Activated CD4-positive, CD25-positive, alpha-beta regulatory T cell (primary cell): ENCODE data around the gene FRMD4A.

Experiments
- DNase-seq, 4 experiments: peaks; one replicate each; lab custom pipeline; 2025; lab: John Stamatoyannopoulos, UW

Gene FRMD4A

GRCh38 chr10:13703101-13703818, 627.5 kb downstream of the FRMD4A start:
- no peak for DNase-seq

- no peak for DNase-seq
These were observed 629.4 kb downstream of the FRMD4A start for GRCh38 chr10:13701157-13701919.

DNA sequence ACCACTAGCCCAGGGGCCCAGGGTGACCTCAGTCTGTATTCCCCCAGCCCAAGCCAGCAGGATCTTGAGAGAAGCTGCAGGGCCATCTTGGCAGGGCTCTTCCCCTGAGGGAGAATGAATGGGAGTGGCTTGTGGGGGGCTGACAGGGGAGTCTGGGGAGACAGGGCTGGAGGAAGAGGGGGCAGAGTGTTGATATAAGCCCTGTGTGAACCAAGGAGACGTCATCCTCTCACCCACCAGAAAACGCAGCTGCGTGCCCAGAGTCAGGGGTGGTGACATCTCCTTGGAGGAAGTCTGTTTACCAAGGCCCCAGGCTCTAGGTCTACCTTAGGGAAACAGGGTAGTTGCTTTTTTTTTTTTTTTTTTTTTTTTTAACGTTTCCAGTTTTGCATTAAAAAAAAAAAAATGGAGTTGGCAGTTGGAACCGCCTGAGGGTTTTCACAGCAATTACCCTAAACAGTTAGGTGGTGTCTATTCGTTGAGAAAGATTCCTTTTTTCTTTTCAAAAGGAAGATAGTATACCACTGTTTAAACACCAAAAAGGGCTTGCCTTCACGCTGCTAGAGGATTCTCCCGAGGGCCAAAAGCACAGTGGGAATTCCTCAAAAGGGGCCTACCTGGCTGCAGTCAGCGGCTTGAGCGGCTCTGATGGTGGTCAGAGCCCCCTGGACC, 630.1 kb downstream of the FRMD4A start:
- DNase-seq: no peak

- DNase-seq: no peak
These were observed 631.5 kb downstream of the FRMD4A start for GRCh38 chr10:13699216-13699615.

DNA sequence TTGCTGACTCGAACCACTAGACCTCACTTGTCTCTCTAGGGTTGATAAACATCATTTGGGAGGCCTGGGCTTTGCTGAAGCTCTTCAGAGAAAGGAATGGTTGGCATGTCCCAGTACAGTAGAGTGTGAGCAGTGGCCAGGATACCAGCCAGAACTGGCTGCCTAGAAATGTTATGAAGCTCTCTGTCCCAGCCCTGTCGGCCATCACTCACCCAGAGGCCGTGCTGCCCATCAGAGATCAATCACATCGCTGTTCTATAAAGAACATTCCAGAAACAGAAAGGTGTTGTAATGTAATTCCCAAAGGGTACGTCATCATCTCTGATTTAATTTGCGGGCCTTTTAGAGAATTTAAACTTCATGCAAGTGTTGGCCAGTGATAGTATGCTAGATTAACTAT, 632.5 kb downstream of the FRMD4A start:
- DNase-seq: no peak

DNA sequence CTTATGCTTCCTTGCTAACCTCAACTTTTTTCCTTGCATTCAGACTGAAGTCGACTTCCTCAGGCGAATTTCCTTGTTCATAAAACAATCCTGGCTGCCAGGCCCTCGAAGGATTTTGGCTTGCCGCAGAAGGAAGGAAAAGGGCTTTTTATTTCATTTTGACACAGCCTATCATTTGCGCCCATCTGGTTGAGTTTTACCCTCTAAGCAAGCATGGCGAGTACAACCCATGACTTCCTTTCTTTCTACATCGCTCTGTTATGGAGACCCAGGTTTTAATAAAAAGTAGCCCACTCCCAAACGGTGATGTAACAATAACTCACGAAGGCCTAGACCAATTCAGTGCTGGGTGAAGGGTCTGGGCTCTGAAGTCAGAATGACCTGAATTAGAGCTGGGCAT, 634.7 kb downstream of the FRMD4A start:
- no peak for DNase-seq

DNA sequence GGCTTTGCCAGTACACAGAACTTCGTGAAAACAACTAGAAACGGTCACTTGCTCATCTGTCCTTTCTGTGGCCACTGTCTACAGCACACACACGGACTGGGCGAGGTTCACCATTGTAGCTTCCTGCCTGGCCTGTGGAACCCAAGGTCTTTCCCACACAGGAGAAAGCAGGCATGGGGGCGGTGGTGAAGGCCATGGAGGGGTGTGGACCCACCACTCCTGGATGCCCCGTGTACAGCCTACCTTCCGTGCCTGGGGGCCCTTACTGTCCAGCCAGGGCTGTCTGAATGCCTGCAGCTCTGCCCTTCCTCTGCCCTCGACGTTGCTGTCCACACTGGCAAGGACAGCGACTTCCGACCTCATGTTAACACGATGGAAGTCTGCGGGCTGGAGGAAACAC, 635.1 kb downstream of the FRMD4A start:
- no peak for DNase-seq

DNA sequence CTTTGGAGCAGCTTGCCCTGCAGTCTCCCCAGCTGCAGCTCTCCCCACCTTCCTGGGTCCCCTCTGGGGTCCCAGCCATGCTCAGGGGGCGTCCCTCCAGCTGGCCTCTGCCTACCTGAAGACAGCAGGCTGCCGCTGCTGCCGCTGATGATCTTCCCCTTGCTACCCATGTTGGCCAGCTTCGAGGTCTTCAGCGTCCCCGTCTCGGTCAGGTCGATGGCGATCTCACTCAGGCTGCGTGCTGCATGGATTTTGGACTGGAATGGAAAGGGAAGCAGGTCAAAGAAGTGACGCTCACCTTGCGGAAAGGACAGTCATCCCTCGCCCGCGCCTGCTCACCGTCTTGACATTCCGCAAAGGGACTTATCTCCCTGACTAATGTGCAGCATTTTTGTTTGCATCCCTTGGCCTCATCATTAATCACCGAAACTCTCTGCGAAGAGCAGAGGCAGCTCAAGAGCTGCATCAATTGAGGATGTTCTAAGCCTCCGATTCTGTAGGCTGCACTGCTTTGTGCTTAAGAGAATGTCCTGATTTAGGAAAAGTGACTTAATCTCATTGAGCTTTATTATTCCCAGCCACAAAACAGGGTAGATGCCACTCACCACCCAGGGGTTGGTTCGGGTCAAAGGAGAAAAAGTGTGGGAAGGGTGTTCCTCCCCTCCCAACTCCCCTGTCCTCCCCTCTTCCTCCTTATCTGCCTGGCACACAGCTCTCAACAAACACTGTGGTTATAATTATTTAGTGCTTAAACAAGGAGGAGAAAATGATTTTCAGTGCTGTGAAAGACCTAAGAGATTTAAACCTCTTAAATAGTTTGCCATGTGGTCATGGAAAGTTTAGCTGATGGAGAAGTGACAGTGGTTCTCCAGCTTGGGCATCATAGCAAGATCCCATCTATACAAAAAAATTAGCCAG, 636.7 kb downstream of the FRMD4A start:
- DNase-seq: no peak

GRCh38 chr10:13690281-13690825, 640.4 kb downstream of the FRMD4A start:
- no peak for DNase-seq

- no peak for DNase-seq
These were observed 644.4 kb downstream of the FRMD4A start for GRCh38 chr10:13686331-13686752.

DNA sequence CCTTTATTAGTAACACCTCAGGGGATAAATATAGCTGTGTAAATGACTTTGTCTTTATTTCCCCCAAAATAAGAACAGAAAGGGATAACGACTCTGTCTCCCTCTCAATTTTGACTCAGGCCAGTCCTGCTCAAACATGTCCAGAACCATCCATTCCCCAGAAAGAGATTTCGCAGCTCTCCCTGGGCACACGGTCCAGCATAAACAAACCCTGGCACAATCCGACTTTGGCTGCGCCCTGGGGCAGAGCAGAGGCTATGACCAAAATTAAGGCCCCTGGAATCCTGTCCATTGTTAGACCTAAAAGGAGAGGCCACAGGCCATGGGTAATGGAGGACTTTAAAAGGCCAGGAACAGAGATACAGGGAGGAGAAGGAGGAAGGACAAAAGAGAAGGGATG, 644.8 kb downstream of the FRMD4A start:
- DNase-seq: no peak

DNA sequence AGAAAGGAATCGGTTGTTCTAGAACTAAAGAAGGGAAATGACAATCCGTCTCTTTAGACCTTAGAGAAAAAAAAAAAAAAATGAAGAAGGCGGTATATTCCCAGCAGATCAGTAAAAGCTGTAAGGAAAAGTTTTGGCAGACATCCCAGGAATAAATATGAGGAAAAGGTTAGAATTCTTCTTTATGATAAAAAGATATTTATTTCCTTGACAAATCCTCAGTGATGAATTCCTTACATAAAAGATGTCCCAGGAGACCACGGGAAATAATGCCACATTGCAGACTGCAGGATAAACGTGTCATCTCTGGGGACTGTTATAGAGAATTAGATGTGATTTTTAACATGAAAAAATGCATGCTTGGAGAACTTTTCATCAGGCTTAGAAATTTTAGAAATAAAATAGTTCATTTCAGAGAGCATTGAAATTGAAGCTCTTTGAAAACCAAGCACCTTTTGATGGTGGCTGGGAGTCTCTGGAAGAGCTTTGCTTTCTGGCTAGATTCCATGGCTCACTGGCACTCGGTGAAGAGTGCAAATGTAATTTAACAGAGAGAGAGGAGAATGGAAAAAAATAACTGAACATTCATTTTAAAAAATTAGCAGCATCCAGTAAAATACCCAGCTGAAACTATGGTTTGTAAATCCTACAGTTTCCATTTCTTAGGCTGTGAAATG, 645.8 kb downstream of the FRMD4A start:
- no peak for DNase-seq

- no peak for DNase-seq
These were observed 646.4 kb downstream of the FRMD4A start for GRCh38 chr10:13684252-13684791.

GRCh38 chr10:13683017-13683416, 647.7 kb downstream of the FRMD4A start:
- DNase-seq: no peak

- DNase-seq: no peak
These were observed 648.8 kb downstream of the FRMD4A start for GRCh38 chr10:13681960-13682359.

DNA sequence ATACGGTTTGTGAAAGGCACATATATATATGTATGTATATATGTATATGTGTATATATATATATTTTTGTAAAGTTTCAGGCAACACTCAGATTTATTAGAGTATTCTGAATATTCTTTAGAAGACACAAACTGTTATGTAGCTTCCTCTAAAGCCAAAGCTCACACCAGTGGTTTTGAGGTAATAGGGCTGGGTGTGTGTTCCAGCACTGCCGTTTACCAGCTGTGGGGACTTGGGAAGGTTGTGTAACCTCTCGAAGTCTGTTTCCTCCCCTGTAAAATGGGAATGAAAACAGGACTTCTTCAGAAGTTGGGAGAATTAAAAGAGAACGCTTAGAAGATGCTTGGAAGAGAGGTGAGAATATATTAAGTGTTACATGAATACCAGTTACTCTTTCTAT, 649.2 kb downstream of the FRMD4A start:
- no peak for DNase-seq

- no peak for DNase-seq
These were observed 649.6 kb downstream of the FRMD4A start for GRCh38 chr10:13681095-13681494.

- no peak for DNase-seq
These were observed 652.5 kb downstream of the FRMD4A start for GRCh38 chr10:13678101-13678843.

DNA sequence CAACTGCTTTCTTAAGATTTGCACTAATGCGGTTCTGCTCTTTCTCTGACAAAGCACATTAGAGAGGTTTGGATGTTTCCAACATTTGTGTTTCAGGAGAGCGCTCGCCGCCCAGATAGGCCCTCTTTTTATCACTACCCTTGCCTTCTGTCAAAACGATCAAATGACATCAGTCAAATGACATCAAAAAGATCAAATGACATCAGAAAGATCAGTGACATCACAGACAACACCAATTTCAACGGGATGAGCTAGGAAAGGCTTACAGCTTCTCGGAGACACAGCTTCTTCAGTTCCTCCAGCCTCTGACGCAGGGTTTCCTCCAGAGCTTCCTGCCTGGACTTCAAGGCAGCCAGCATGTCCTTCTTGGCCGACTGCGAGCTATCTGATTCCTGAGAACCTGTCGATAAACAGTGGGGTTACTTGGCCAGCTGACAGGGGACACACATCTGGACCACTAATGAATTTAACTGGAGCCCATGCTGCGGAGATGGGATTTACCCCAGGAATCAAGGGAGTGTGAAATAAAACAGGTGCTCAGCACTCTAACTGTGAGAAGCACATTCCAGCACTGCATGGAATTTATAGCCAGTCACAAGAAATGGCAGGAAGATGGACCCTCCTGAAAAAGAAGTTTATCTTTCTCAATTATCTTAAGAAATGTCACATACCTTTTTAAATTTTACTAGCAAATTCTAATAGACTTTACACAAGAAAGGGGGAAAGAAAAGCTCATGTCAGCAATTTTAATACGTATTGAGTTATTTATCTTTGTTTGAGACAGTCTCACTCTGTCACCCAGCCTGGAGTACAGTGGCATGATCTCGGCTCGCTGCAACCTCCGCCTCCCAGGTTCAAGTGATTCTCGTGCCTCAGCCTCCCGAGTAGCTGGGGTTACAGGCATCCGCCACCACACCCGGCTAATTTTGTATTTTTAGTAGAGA, 655.8 kb downstream of the FRMD4A start:
- no peak for DNase-seq
